H9 (cell line): ENCODE results near the gene ATP11C. TPM values are rescaled to one million over a fixed set of nuclear protein-coding genes. Genes with fewer than 3 reads are reported as not detected.

Source experiments
- DNase-seq: peaks from one replicate; pipeline ENCODE4 v3.0.0-alpha.2; 2017
- H2AFZ ChIP-seq: one replicate; pipeline ENCODE4 v1.6.1; 2013; ENCODE audit warnings: mild to moderate bottlenecking, low read length, control low read depth, moderate library complexity
- H2AK5ac ChIP-seq: 2 replicates; pipeline ENCODE4 v1.6.1; 2013; ENCODE audit warnings: low read length, control low read depth, mixed read lengths; ENCODE audit not compliant: insufficient read length
- H2BK120ac ChIP-seq: one replicate; pipeline ENCODE4 v1.6.1; 2013; ENCODE audit warnings: low read depth, mild to moderate bottlenecking, low read length, control low read depth, inconsistent platforms; ENCODE audit not compliant: poor library complexity, severe bottlenecking
- H2BK12ac ChIP-seq: 2 replicates; pipeline ENCODE4 v1.6.1; 2013; ENCODE audit warnings: low read length, control low read depth, mixed read lengths, low read depth; ENCODE audit not compliant: insufficient read length
- H2BK15ac ChIP-seq: 2 replicates; pipeline ENCODE4 v1.6.1; 2013; ENCODE audit warnings: low read depth, low read length, control low read depth
- H2BK20ac ChIP-seq: one replicate; pipeline ENCODE4 v1.6.1; 2013; ENCODE audit warnings: low read depth, mild to moderate bottlenecking, low read length, control low read depth, inconsistent platforms; ENCODE audit not compliant: poor library complexity, severe bottlenecking
- H2BK5ac ChIP-seq: 2 replicates; pipeline ENCODE4 v1.6.1; 2013; ENCODE audit warnings: low read length, control low read depth, mixed read lengths; ENCODE audit not compliant: insufficient read length
- H3K14ac ChIP-seq: 2 replicates; pipeline ENCODE4 v1.6.1; 2013; ENCODE audit warnings: low read length, control low read depth; ENCODE audit not compliant: insufficient read depth
- H3K18ac ChIP-seq: 2 replicates; pipeline ENCODE4 v1.6.1; 2013; ENCODE audit warnings: low read depth, mild to moderate bottlenecking, mixed read lengths, low read length, control low read depth; ENCODE audit not compliant: insufficient read length
- H3K23ac ChIP-seq: 2 replicates; pipeline ENCODE4 v1.6.1; 2013; ENCODE audit warnings: low read length, control low read depth, mixed read lengths, low read depth; ENCODE audit not compliant: insufficient read length
- H3K23me2 ChIP-seq: 2 replicates; pipeline ENCODE4 v1.6.1; 2013; ENCODE audit warnings: low read depth, mild to moderate bottlenecking, mixed read lengths, low read length, control low read depth; ENCODE audit not compliant: insufficient read length, poor library complexity, severe bottlenecking
- H3K27ac ChIP-seq: 2 replicates; pipeline ENCODE4 v1.5.1; 2013; ENCODE audit warnings: low read length, control low read depth, mixed read lengths, low read depth; ENCODE audit not compliant: insufficient read length
- H3K27me3 ChIP-seq: 2 replicates; pipeline ENCODE4 v1.6.1; 2013; ENCODE audit warnings: low read length, control low read depth, inconsistent platforms; ENCODE audit not compliant: insufficient read depth
- H3K4ac ChIP-seq: 2 replicates; pipeline ENCODE4 v1.6.1; 2013; ENCODE audit warnings: low read depth, mild to moderate bottlenecking, control low read depth, inconsistent platforms, low read length, moderate library complexity
- H3K4me1 ChIP-seq: 2 replicates; pipeline ENCODE4 v1.6.1; 2013; ENCODE audit warnings: low read length, control low read depth, inconsistent platforms; ENCODE audit not compliant: insufficient read depth
- H3K4me2 ChIP-seq: 2 replicates; pipeline ENCODE4 v1.6.1; 2013; ENCODE audit warnings: low read length, control low read depth, mixed read lengths; ENCODE audit not compliant: insufficient read length, insufficient read depth
- H3K56ac ChIP-seq: 2 replicates; pipeline ENCODE4 v1.6.1; 2013; ENCODE audit warnings: low read depth, mild to moderate bottlenecking, mixed read lengths, low read length, control low read depth; ENCODE audit not compliant: insufficient read length
- H3K79me1 ChIP-seq: 2 replicates; pipeline ENCODE4 v1.6.1; 2013; ENCODE audit warnings: low read depth, mild to moderate bottlenecking, moderate library complexity, low read length, control low read depth, inconsistent platforms; ENCODE audit not compliant: insufficient read depth, poor library complexity, severe bottlenecking
- H3K79me2 ChIP-seq: 2 replicates; pipeline ENCODE4 v1.6.1; 2013; ENCODE audit warnings: low read length, control low read depth, inconsistent platforms; ENCODE audit not compliant: insufficient read depth
- H3K9ac ChIP-seq: 2 replicates; pipeline ENCODE4 v1.6.1; 2013; ENCODE audit warnings: low read length, control low read depth, mixed read lengths; ENCODE audit not compliant: insufficient read length; ENCODE audit errors: extremely low read depth
- H3K9me3 ChIP-seq: one replicate; pipeline ENCODE4 v1.6.1; 2013; ENCODE audit warnings: low read depth, low read length, inconsistent platforms; ENCODE audit not compliant: control insufficient read depth
- H3T11ph ChIP-seq: one replicate; pipeline ENCODE4 v1.6.1; 2013; ENCODE audit warnings: mild to moderate bottlenecking, low read length, control low read depth, inconsistent platforms
- H4K20me1 ChIP-seq: one replicate; pipeline ENCODE4 v1.6.1; 2013; ENCODE audit not compliant: control insufficient read depth, insufficient read length, insufficient read depth
- H4K5ac ChIP-seq: 2 replicates; pipeline ENCODE4 v1.6.1; 2013; ENCODE audit warnings: low read depth, mild to moderate bottlenecking, mixed read lengths, low read length, control low read depth; ENCODE audit not compliant: insufficient read length
- H4K8ac ChIP-seq: replicated peaks from 2 replicates; pipeline ENCODE4 v1.6.1; 2013; ENCODE audit warnings: low read length, control low read depth, mixed read lengths, low read depth; ENCODE audit not compliant: insufficient read length
- H4K91ac ChIP-seq: 2 replicates; pipeline ENCODE4 v1.6.1; 2013; ENCODE audit warnings: low read depth, mild to moderate bottlenecking, moderate library complexity, mixed read lengths, low read length, control low read depth; ENCODE audit not compliant: insufficient read length
- H3K27ac Mint-ChIP-seq, 3 experiments: 2 replicates in 2 of 3; 3 replicates in 1 of 3; pipeline ENCODE4 v1.8.0; 2020 to 2021; ENCODE audit warnings: mixed read lengths in 3 of 3, mild to moderate bottlenecking in 1 of 3, moderate library complexity in 1 of 3
- H3K27me3 Mint-ChIP-seq: 2 replicates; pipeline ENCODE4 v1.8.0; 2021; ENCODE audit warnings: low read depth, mild to moderate bottlenecking, moderate library complexity, mixed read lengths
- H3K36me3 Mint-ChIP-seq, 3 experiments: 2 replicates in 2 of 3; 3 replicates in 1 of 3; pipeline ENCODE4 v1.8.0; 2020 to 2021; ENCODE audit warnings: low read depth in 3 of 3, mixed read lengths in 3 of 3; ENCODE audit not compliant: insufficient read depth in 1 of 3
- H3K4me1 Mint-ChIP-seq, 2 experiments: 2 replicates each; pipeline ENCODE4 v1.8.0; 2020; ENCODE audit warnings: mixed read lengths in 2 of 2
- H3K4me3 Mint-ChIP-seq, 2 experiments: 2 replicates in 1 of 2; 3 replicates in 1 of 2; pipeline ENCODE4 v1.8.0; 2020 to 2021; ENCODE audit warnings: mild to moderate bottlenecking in 2 of 2, mixed read lengths in 2 of 2, moderate library complexity in 1 of 2
- H3K9me3 Mint-ChIP-seq, 2 experiments: 2 replicates in 1 of 2; 3 replicates in 1 of 2; pipeline ENCODE4 v1.8.0; 2020; ENCODE audit warnings: mild to moderate bottlenecking in 2 of 2, mixed read lengths in 2 of 2, moderate library complexity in 1 of 2
- WGBS: extraction: QIAGEN DNeasy Blood & Tissue Kit; methylation state at CpG from one replicate; pipeline ENCODE4 v1.1.7; 2013; ENCODE audit warnings: missing lambda C conversion rate, low lambda C conversion rate, mixed read lengths; ENCODE audit not compliant: insufficient read length; ENCODE audit errors: extremely low coverage; 5-methylcytosine and 5-hydroxymethylcytosine counted together
- total RNA-seq: library from RNA; stranded (reverse); gene quantifications from 2 replicates; pipeline ENCODE4 v1.2.1, GENCODE V29; 2021
- TF ChIP-seq, protein P1 (sequence below): fragments of 200-600 bp; sonication (generic); conservative IDR thresholded peaks from 3 replicates; pipeline ENCODE4 v1.8.0; 2021; ENCODE audit warnings: antibody characterized with exemption, mild to moderate bottlenecking

ATP11C gene
- total RNA-seq, 1 experiment from 2014 or later: 28.4 TPM

DNA sequence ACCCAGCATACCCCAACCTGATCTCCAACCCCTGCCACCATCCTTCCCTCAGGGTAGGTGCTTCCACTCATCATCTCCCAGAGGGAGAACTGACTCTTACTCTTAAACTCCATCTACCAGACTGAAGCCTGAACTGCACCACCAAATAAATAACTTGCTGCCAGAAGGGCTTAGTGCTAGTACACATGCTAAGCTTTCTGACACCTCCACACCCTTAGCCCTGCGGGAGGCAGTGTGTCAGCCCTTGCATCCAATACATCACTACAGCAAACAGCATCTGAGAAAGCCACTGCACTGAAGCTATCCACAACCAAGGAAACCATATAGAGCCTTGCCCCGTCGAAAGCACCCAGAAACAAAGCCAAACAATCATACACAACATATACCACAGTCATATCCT is 156.3 kb downstream of the ATP11C start:
- Histone ChIP-seq H2BK5ac (no peak overlapping the region), H3K18ac (no peak overlapping the region), H3K27ac (no peak overlapping the region), H3K27me3 (no peaks in the 10 kb centered on the region), H4K5ac (no peak overlapping the region), H2BK12ac (no peak overlapping the region), H4K91ac (no peak overlapping the region), H3K79me1 (no peaks in the 10 kb centered on the region), H3K23me2 (no peaks in the 10 kb centered on the region), H3K4me2 (no peak overlapping the region), H2AFZ (no peak overlapping the region), H3K9ac (no peak overlapping the region), H4K20me1 (no peaks in the 10 kb centered on the region), H3K14ac (no peak overlapping the region), H3T11ph (no peak overlapping the region), H3K56ac (no peak overlapping the region), H2BK120ac (no peak overlapping the region), H3K9me3 (no peaks in the 10 kb centered on the region), H2BK20ac (no peak overlapping the region), H2AK5ac (no peak overlapping the region), H3K4me1 (no peaks in the 10 kb centered on the region), H2BK15ac (no peak overlapping the region), H3K23ac (no peak overlapping the region), H3K4ac (no peak overlapping the region), H4K8ac (no peak overlapping the region), H3K79me2 (no peaks in the 10 kb centered on the region)
- H3K27ac Mint-ChIP-seq: no peak overlapping the region
- no CpG with 5 or more reads among the region's 3 CpGs for WGBS
- no peaks in the 10 kb centered on the region for H3K4me1 Mint-ChIP-seq
- H3K4me3 Mint-ChIP-seq: no peak overlapping the region
- H3K9me3 Mint-ChIP-seq: peaks cover 14 to 57% of the 10 kb centered on the region in 2 experiments
- DNase-seq: no peak
- TF ChIP-seq, protein P1, sequence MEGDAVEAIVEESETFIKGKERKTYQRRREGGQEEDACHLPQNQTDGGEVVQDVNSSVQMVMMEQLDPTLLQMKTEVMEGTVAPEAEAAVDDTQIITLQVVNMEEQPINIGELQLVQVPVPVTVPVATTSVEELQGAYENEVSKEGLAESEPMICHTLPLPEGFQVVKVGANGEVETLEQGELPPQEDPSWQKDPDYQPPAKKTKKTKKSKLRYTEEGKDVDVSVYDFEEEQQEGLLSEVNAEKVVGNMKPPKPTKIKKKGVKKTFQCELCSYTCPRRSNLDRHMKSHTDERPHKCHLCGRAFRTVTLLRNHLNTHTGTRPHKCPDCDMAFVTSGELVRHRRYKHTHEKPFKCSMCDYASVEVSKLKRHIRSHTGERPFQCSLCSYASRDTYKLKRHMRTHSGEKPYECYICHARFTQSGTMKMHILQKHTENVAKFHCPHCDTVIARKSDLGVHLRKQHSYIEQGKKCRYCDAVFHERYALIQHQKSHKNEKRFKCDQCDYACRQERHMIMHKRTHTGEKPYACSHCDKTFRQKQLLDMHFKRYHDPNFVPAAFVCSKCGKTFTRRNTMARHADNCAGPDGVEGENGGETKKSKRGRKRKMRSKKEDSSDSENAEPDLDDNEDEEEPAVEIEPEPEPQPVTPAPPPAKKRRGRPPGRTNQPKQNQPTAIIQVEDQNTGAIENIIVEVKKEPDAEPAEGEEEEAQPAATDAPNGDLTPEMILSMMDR: no peak
- H3K36me3 Mint-ChIP-seq: peaks cover 35 to 56% (median 45%) of the 10 kb centered on the region in 3 experiments
- no peaks in the 10 kb centered on the region for H3K27me3 Mint-ChIP-seq
